NCI-H748 (cell line): ENCODE data around the gene ACTL8.

Experiments used
- DNase-seq: peaks from one replicate; lab custom pipeline; 2025; ENCODE audit not compliant: unreplicated experiment; lab: John Stamatoyannopoulos, UW

The ACTL8 gene

GRCh38 chr1:17755120-17755519 is at the start of gene ACTL8:
Gene ACTL8, plus strand, starts transcription at chr1:17755333. Its CDS starts 67,676 bp downstream, at chr1:17823009.
- DNase-seq = no peak

- DNase-seq = no peak
Measured at GRCh38 chr1:17706445-17706844, 48.7 kb upstream of the ACTL8 start.

DNA sequence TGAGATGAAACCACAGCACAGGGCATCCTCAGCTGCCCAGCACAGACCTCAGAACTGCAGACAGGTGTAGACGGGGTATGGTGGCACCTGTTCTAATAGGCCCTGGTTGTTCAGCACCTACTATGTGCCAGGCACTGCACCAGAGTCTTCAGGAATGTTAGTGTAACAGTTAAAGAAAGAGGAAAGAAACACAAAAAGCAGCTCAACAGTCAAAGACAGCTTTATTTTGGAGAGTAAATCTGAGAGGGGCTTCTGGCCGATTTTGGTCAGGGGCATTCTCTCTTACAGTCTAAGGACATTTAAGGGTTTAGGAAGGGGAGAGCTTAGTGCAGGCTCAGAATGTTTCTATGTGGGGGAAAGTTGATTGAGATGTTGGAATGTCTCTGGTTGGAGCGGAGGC is 45.2 kb upstream of the ACTL8 start:
- no peak for DNase-seq

DNA sequence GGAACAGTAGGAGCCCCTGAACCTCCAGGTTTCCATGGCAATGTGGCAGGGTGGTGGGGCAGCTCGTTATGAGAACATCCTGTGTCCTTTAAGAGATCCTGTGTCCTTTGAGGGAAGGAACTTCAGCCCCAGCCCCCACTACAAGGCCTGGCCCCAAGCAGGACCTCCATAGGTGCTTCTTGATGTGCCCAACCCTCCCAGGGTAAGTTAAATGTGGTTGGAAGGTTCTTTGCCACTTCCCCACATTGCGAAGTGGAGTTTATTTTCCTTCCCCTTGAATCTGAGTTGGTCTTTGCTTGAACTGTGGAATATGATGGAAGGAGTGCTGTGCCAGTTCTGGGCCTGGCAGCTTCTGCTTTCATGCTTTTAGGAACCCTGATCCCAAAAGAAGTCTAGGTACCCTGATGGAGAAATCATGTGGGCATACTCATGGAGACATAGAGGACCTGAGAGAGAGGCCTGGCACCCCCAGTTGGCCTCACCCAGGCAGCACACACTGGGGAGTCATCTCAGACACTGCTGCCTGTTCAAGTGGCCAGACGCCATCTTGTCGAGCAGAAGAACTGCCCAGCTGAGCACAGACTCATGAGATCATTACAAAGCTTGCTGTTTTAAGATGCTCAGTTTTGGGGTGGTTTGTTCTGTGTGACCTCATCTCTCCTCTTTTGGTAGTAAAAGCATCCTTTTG is 44.1 kb upstream of the ACTL8 start:
- no peak for DNase-seq

- DNase-seq = no peak
Measured at GRCh38 chr1:17711577-17711910, 43.6 kb upstream of the ACTL8 start.

- DNase-seq = no peak
Measured at GRCh38 chr1:17711941-17712340, 43.2 kb upstream of the ACTL8 start.

GRCh38 chr1:17713993-17714392 is 41.1 kb upstream of the ACTL8 start:
- DNase-seq = no peak

DNA sequence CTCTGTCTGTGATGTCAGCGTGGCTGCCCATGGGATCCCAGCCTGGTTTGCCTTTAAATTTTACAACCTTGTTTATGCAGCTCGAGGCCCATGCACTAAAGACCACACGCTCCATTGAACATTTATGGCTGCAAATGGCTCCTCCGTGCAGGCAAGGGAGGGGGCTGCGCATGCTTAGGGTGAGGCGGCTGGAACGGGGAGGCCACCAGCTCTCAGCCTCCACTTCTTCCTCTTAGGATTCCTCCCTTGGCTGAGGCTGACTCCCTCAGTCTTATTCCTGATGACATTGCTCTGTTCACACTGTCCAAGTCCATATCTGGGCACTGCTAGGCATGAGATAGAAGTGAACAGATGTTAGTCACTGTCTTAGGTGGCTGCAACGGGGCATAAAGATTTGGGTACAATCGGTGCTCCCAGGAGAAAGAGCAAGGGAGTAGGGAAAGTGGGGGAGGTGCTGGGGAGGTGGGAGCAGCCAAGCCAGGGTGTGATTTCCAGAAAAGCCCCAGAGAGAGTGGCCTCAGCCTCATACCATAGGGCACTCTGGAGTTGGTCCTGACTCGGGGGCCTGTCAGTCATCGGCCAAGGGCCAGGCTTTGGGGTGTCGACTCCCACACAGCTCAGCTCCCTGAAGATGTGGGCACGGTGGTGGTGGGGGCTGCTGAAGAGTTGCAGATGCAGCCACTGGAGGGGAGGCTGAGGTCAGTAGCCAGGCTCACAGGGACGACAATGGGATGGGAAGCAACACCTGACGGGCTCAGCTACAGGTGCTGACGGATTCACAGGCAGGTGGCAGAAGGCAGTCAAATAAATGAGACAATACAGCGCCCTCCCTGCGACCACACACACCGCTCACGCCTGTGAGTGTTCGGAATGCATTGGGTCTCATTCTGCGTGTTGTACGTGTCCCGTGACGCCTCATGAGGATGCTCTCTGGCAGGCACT is 37.3 kb upstream of the ACTL8 start:
- peak; percentile 42 for DNase-seq

- no peak for DNase-seq
Measured at GRCh38 chr1:17719874-17720273, 35.3 kb upstream of the ACTL8 start.

GRCh38 chr1:17721444-17721843 is 33.7 kb upstream of the ACTL8 start:
- DNase-seq = no peak

- DNase-seq = no peak
Measured at GRCh38 chr1:17723684-17724083, 31.4 kb upstream of the ACTL8 start.

- no peak for DNase-seq
Measured at GRCh38 chr1:17724150-17724549, 31.0 kb upstream of the ACTL8 start.

DNA sequence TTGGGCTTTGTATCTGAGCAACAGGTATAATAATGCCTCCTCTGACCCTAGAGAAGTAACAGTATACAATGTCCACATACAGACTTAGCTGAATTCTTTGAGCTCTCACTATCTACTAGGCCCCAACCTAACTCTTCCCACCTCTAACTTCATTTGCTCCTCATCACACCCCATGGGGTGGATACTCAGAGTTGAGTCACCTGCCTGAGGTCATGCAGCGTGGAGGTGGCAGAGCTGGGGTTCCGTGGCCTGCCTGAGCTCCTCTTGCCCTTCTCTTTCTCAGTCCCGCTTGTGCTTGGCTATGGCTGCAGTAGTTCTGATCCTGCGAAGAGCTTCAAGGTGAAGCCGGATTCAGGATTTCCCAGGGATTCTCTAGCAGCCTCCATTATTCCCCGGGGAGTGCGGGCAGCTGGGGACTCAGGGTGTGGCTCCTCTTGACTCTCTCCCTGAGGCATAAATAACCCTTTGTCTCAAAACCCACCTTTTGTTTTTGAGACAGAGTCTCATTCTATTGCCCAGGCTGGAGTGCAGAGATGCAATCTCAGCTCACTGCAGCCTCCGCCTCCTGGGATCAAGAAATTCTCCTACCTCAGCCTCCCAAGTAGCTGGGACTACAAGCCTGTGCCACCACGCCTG is 29.9 kb upstream of the ACTL8 start:
- DNase-seq = peak; percentile 55

GRCh38 chr1:17725811-17726582 is 29.1 kb upstream of the ACTL8 start:
- no peak for DNase-seq

- DNase-seq = no peak
Measured at GRCh38 chr1:17728123-17728712, 26.9 kb upstream of the ACTL8 start.

DNA sequence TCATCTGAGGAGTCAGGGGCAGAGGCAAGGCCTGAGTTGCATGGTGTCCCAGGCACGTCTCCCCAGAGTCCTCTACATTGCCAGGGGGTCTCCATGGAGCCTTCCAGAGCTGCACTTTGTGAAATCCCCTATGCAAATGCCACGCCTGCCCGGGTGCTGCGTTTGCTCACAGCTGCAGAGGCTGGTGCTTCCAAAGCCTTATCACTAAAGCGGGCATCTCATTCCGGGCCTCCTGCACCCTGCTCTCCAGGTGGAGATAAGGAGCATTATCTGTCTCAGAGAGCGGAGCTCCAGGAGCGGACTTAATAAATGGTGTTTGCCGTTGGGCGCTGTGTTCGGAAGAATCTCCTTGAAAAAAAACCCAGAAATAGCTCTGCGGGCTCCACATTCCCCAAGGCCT is 25.9 kb upstream of the ACTL8 start:
- DNase-seq = no peak

- no peak for DNase-seq
Measured at GRCh38 chr1:17729909-17730308, 25.2 kb upstream of the ACTL8 start.

DNA sequence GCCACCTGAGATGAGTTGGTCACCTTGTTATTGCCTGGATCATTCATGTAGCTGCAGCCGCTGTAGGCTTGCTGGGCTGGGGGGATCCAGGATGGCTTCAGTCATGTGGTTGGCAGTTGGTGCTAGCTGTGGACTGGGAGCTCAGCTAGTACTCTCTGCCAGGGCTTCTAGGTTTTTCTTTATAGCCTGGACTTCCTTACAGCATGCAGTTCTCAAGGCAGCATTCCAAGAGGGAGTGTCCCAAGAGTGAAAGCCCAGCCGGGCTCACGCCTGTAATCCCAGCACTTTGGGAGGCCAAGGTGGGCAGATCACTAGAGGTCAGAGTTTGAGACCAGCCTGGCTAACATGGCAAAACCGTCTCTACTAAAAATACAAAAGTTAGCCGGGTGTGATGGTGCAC is 23.7 kb upstream of the ACTL8 start:
- no peak for DNase-seq

DNA sequence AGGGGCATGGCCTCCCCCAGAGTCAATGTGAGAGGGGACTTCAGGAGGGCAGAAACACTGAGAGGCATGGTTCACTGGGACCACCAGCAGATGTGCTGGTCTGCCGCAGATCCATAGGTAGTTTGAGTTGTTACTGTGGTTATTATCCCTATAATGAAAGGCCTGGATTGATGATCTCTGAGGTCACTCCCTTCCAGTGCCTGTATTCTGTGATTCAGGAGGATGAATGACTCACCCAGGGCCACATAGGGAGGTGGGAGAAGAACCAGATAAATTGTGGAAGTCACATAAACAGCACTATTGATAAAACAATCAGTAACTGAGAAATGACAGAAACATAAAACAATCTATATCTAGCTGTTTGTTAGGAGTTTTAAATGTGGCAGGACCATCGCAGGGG is 22.7 kb upstream of the ACTL8 start:
- DNase-seq = no peak

- no peak for DNase-seq
Measured at GRCh38 chr1:17733661-17734060, 21.5 kb upstream of the ACTL8 start.

GRCh38 chr1:17734609-17735008 is 20.5 kb upstream of the ACTL8 start:
- no peak for DNase-seq
